Stimulated activated naive B cell treated with anti-CD40 and anti-IgM and Interleukin-4, amounts not matched to agents 10 μg/mL and 1 μg/mL and 100 μg/mL, for 72 hours (primary cell): Measurements from ENCODE around the gene ERMN.

ENCODE experiments used
- ATAC-seq, 2 donors: fragments of 150-1000 bp; cut with Tn5 transposase; replicated peaks; 2 replicates each; pipeline ENCODE4 v1.10.0; 2021; ENCODE audit warnings: moderate library complexity in 1 of 2
- DNase-seq: peaks from one replicate; pipeline ENCODE4 v3.0.0; 2021
- H3K27ac Mint-ChIP-seq: one replicate; pipeline ENCODE4 v1.8.0; 2022; ENCODE audit warnings: mild to moderate bottlenecking, mixed read lengths
- H3K27me3 Mint-ChIP-seq, 2 donors: one replicate each; pipeline ENCODE4 v1.8.0; 2022; ENCODE audit warnings: mixed read lengths in 2 of 2
- H3K36me3 Mint-ChIP-seq, 2 donors: one replicate each; pipeline ENCODE4 v1.8.0; 2022; ENCODE audit warnings: mixed read lengths in 2 of 2, mild to moderate bottlenecking in 1 of 2
- H3K4me1 Mint-ChIP-seq, 2 donors: one replicate each; pipeline ENCODE4 v1.8.0; 2022; ENCODE audit warnings: mixed read lengths in 2 of 2, mild to moderate bottlenecking in 1 of 2
- H3K4me3 Mint-ChIP-seq, 2 donors: one replicate each; pipeline ENCODE4 v1.8.0; 2022; ENCODE audit warnings: mild to moderate bottlenecking in 2 of 2, mixed read lengths in 2 of 2, moderate library complexity in 1 of 2
- H3K9me3 Mint-ChIP-seq, 2 donors: one replicate each; pipeline ENCODE4 v1.8.0; 2022; ENCODE audit warnings: mixed read lengths in 2 of 2, mild to moderate bottlenecking in 1 of 2

Gene ERMN

GRCh38 chr2:157321466-157321865 is 4.2 kb downstream of the ERMN start:
- Mint-ChIP-seq H3K4me1 (peaks cover 4 to 6% of the 10 kb centered on the region in 2 donors), H3K36me3 (peaks cover 1 to 24% of the 10 kb centered on the region in 2 donors), H3K27ac (no peak overlapping the region), H3K27me3 (no peaks in the 10 kb centered on the region), H3K9me3 (no peaks in the 10 kb centered on the region), H3K4me3 (no peak overlapping the region)
- DNase-seq = no peak
- no peak for ATAC-seq

- DNase-seq = no peak
Observed at GRCh38 chr2:157320409-157320808, 5.2 kb downstream of the ERMN start.

GRCh38 chr2:157319795-157320194 is 5.8 kb downstream of the ERMN start:
- H3K27me3 Mint-ChIP-seq = no peaks in the 10 kb centered on the region
- peaks cover 4 to 6% of the 10 kb centered on the region in 2 donors for H3K4me1 Mint-ChIP-seq
- no peaks in the 10 kb centered on the region for H3K9me3 Mint-ChIP-seq
- H3K36me3 Mint-ChIP-seq = peaks cover 1 to 21% of the 10 kb centered on the region in 2 donors
- DNase-seq (no peak), ATAC-seq (no peak)
- H3K27ac Mint-ChIP-seq = no peak overlapping the region
- no peak overlapping the region for H3K4me3 Mint-ChIP-seq

More at GRCh38 chr2:157320409-157320808, 5.2 kb downstream of the ERMN start:
- H3K9me3 Mint-ChIP-seq = no peaks in the 10 kb centered on the region
- no peak overlapping the region for H3K4me3 Mint-ChIP-seq
- H3K27ac Mint-ChIP-seq = no peak overlapping the region
- no peak for ATAC-seq
- no peaks in the 10 kb centered on the region for H3K27me3 Mint-ChIP-seq
- peaks cover 1 to 23% of the 10 kb centered on the region in 2 donors for H3K36me3 Mint-ChIP-seq
- peaks cover 4 to 6% of the 10 kb centered on the region in 2 donors for H3K4me1 Mint-ChIP-seq

- Mint-ChIP-seq H3K4me3 (no peak overlapping the region), H3K27ac (no peak overlapping the region), H3K9me3 (no peaks in the 10 kb centered on the region), H3K36me3 (peaks cover 1 to 21% of the 10 kb centered on the region in 2 donors), H3K4me1 (peaks cover 4 to 6% of the 10 kb centered on the region in 2 donors), H3K27me3 (no peaks in the 10 kb centered on the region)
- ATAC-seq (no peak), DNase-seq (no peak)
Observed at GRCh38 chr2:157318884-157319283, 6.7 kb downstream of the ERMN start.

GRCh38 chr2:157315901-157316300 is 9.7 kb downstream of the ERMN start:
- Mint-ChIP-seq H3K4me1 (no peaks in the 10 kb centered on the region), H3K27ac (no peak overlapping the region), H3K4me3 (no peak overlapping the region), H3K27me3 (no peaks in the 10 kb centered on the region), H3K9me3 (no peaks in the 10 kb centered on the region), H3K36me3 (peaks cover 0 to 4% of the 10 kb centered on the region in 2 donors)
- no peak for ATAC-seq
- no peak for DNase-seq

GRCh38 chr2:157312866-157313486 is 12.6 kb downstream of the ERMN start:
- DNase-seq (no peak), ATAC-seq (no peak)
- H3K27me3 Mint-ChIP-seq = no peaks in the 10 kb centered on the region
- no peak overlapping the region for H3K27ac Mint-ChIP-seq
- no peaks in the 10 kb centered on the region for H3K4me1 Mint-ChIP-seq
- no peak overlapping the region for H3K4me3 Mint-ChIP-seq
- H3K9me3 Mint-ChIP-seq = no peaks in the 10 kb centered on the region
- no peaks in the 10 kb centered on the region for H3K36me3 Mint-ChIP-seq

GRCh38 chr2:157311706-157312105 is 13.9 kb downstream of the ERMN start:
- no peak for ATAC-seq
- no peaks in the 10 kb centered on the region for H3K27me3 Mint-ChIP-seq
- no peak overlapping the region for H3K4me3 Mint-ChIP-seq

GRCh38 chr2:157309878-157310277 is 15.7 kb downstream of the ERMN start:
- Mint-ChIP-seq H3K27ac (no peak overlapping the region), H3K36me3 (no peaks in the 10 kb centered on the region), H3K4me1 (peaks cover 2 to 11% of the 10 kb centered on the region in 2 donors), H3K4me3 (no peak overlapping the region), H3K27me3 (no peaks in the 10 kb centered on the region), H3K9me3 (no peaks in the 10 kb centered on the region)
- no peak for DNase-seq
- no peak for ATAC-seq

More at GRCh38 chr2:157311706-157312105, 13.9 kb downstream of the ERMN start:
- no peak for DNase-seq
- Mint-ChIP-seq H3K27ac (no peak overlapping the region), H3K9me3 (no peaks in the 10 kb centered on the region), H3K36me3 (no peaks in the 10 kb centered on the region), H3K4me1 (peaks cover under 1 to 7% of the 10 kb centered on the region in 2 donors)

- Mint-ChIP-seq H3K9me3 (no peaks in the 10 kb centered on the region), H3K4me1 (peaks cover 2 to 11% of the 10 kb centered on the region in 2 donors), H3K4me3 (no peak overlapping the region), H3K27me3 (peaks cover 0 to 5% of the 10 kb centered on the region in 2 donors), H3K36me3 (no peaks in the 10 kb centered on the region), H3K27ac (no peak overlapping the region)
- DNase-seq = no peak
- ATAC-seq = peak; percentile 38 to 60
Observed at GRCh38 chr2:157307021-157307420, 18.6 kb downstream of the ERMN start.

- DNase-seq (no peak), ATAC-seq (no peak)
- Mint-ChIP-seq H3K4me3 (no peak overlapping the region), H3K27ac (no peak overlapping the region), H3K9me3 (no peaks in the 10 kb centered on the region), H3K27me3 (peaks cover 0 to 5% of the 10 kb centered on the region in 2 donors), H3K36me3 (no peaks in the 10 kb centered on the region), H3K4me1 (peaks cover 2 to 11% of the 10 kb centered on the region in 2 donors)
Observed at GRCh38 chr2:157305723-157306110, 19.9 kb downstream of the ERMN start.

GRCh38 chr2:157304811-157305722 is 20.6 kb downstream of the ERMN start:
- peaks cover 0 to 5% of the 10 kb centered on the region in 2 donors for H3K27me3 Mint-ChIP-seq
- H3K4me1 Mint-ChIP-seq = peaks cover 2 to 11% of the 10 kb centered on the region in 2 donors
- no peaks in the 10 kb centered on the region for H3K9me3 Mint-ChIP-seq
- ATAC-seq (no peak), DNase-seq (no peak)
- no peak overlapping the region for H3K27ac Mint-ChIP-seq
- H3K36me3 Mint-ChIP-seq = no peaks in the 10 kb centered on the region
- no peak overlapping the region for H3K4me3 Mint-ChIP-seq

- H3K27me3 Mint-ChIP-seq = peaks cover 1 to 5% of the 10 kb centered on the region in 2 donors
- no peaks in the 10 kb centered on the region for H3K36me3 Mint-ChIP-seq
- no peaks in the 10 kb centered on the region for H3K9me3 Mint-ChIP-seq
- no peak for DNase-seq
- no peak overlapping the region for H3K4me3 Mint-ChIP-seq
- H3K27ac Mint-ChIP-seq = no peak overlapping the region
- no peak for ATAC-seq
- H3K4me1 Mint-ChIP-seq = peaks cover 2 to 11% of the 10 kb centered on the region in 2 donors
Observed at GRCh38 chr2:157303612-157304011, 22.0 kb downstream of the ERMN start.

GRCh38 chr2:157302492-157303099 is 23.0 kb downstream of the ERMN start:
- H3K9me3 Mint-ChIP-seq = no peaks in the 10 kb centered on the region
- no peak overlapping the region for H3K4me3 Mint-ChIP-seq
- ATAC-seq (peak; percentile 68 to 71), DNase-seq (no peak)
- no peaks in the 10 kb centered on the region for H3K36me3 Mint-ChIP-seq
- no peak overlapping the region for H3K27ac Mint-ChIP-seq
- peaks cover 2 to 11% of the 10 kb centered on the region in 2 donors for H3K4me1 Mint-ChIP-seq
- peaks cover 5 to 7% of the 10 kb centered on the region in 2 donors for H3K27me3 Mint-ChIP-seq

GRCh38 chr2:157301307-157301706 is 24.3 kb downstream of the ERMN start:
- no peaks in the 10 kb centered on the region for H3K9me3 Mint-ChIP-seq
- peaks cover 9 to 12% of the 10 kb centered on the region in 2 donors for H3K27me3 Mint-ChIP-seq
- DNase-seq (no peak), ATAC-seq (no peak)
- no peak overlapping the region for H3K4me3 Mint-ChIP-seq
- no peaks in the 10 kb centered on the region for H3K36me3 Mint-ChIP-seq
- no peak overlapping the region for H3K27ac Mint-ChIP-seq
- H3K4me1 Mint-ChIP-seq = no peaks in the 10 kb centered on the region
